Cardiac muscle cell (in vitro differentiated cells and primary cell): ENCODE data around the gene SMARCE1. TPM values are rescaled to one million over a fixed set of nuclear protein-coding genes. Genes with fewer than 3 reads are reported as not detected.

Source experiments
- DNase-seq, 2 donors: peaks; one replicate each; pipeline versions ENCODE4 v3.0.0 to v3.0.0-alpha.2; 2010 to 2017; ENCODE audit warnings: low read depth in 1 of 2, low spot score in 1 of 2
- H3K27ac ChIP-seq: fragments of 200-600 bp; sonication (generic); 2 replicates; pipeline ENCODE4 v1.5.1; 2016
- H3K27me3 ChIP-seq: fragments of 200-600 bp; sonication (generic); 2 replicates; pipeline ENCODE4 v1.6.0; 2016; ENCODE audit warnings: control low read depth
- H3K36me3 ChIP-seq: fragments of 200-600 bp; sonication (generic); 2 replicates; pipeline ENCODE4 v1.5.1; 2016; ENCODE audit warnings: control low read depth
- H3K4me1 ChIP-seq: fragments of 200-600 bp; sonication (generic); 2 replicates; pipeline ENCODE4 v1.8.1; 2017; ENCODE audit warnings: low read depth, mild to moderate bottlenecking, mixed run types
- H3K4me3 ChIP-seq: fragments of 200-600 bp; sonication (generic); 2 replicates; pipeline ENCODE4 v1.5.1; 2016; ENCODE audit warnings: mild to moderate bottlenecking
- H3K9me3 ChIP-seq: fragments of 200-600 bp; sonication (generic); 2 replicates; pipeline ENCODE4 v1.5.1; 2017; ENCODE audit warnings: low read depth, mild to moderate bottlenecking, control low read depth
- polyA plus RNA-seq: library from polyadenylated mRNA; unstranded; fragments of >200 nt; fragmentation: Nextera tagmentation; extraction: Ambion mirVana; gene quantifications from 2 replicates; pipeline ENCODE4 v1.2.1, GENCODE V29; 2016
- total RNA-seq: library from RNA; depleted of rRNA; stranded (reverse); fragments of >200 nt; gene quantifications from 2 replicates; pipeline ENCODE4 v1.2.3, GENCODE V29; 2016
- TF ChIP-seq, protein P1 (sequence below): IDR thresholded peaks from 2 replicates; pipeline ENCODE4 v1.5.1; 2012; ENCODE audit warnings: low read depth, mild to moderate bottlenecking, low read length

SMARCE1 gene
- total and polyA plus RNA-seq, 2 experiments from 2014 or later, result 192 to 195 TPM

DNA sequence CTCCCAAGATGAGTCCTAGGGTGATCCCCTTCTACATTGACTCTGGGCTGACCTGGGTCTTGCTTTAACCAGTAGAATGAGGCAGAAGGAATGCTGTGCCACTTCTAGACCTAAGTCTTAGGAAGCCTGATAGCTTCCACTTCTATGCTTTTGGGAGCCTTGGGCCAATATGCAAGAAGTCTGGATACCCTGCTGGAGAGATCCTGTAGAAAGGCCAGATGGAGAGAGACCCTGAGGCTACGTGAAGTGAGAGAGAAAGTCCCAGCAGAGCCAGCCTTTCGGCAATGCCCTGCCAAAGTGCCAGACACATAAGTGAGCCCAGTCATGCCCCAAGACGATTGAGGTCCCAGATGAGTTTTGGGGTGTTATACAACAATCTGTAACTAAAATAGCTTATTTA is 15.6 kb upstream of the SMARCE1 start:
- no peak for DNase-seq
- Histone ChIP-seq H3K36me3 (no peaks in the 10 kb centered on the region), H3K9me3 (no peaks in the 10 kb centered on the region), H3K27me3 (no peaks in the 10 kb centered on the region), H3K27ac (no peak overlapping the region), H3K4me1 (no peaks in the 10 kb centered on the region), H3K4me3 (no peak overlapping the region)
- TF ChIP-seq, protein P1, sequence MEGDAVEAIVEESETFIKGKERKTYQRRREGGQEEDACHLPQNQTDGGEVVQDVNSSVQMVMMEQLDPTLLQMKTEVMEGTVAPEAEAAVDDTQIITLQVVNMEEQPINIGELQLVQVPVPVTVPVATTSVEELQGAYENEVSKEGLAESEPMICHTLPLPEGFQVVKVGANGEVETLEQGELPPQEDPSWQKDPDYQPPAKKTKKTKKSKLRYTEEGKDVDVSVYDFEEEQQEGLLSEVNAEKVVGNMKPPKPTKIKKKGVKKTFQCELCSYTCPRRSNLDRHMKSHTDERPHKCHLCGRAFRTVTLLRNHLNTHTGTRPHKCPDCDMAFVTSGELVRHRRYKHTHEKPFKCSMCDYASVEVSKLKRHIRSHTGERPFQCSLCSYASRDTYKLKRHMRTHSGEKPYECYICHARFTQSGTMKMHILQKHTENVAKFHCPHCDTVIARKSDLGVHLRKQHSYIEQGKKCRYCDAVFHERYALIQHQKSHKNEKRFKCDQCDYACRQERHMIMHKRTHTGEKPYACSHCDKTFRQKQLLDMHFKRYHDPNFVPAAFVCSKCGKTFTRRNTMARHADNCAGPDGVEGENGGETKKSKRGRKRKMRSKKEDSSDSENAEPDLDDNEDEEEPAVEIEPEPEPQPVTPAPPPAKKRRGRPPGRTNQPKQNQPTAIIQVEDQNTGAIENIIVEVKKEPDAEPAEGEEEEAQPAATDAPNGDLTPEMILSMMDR, result no peak

GRCh38 chr17:40659911-40660310 is 12.3 kb upstream of the SMARCE1 start:
- DNase-seq, result no peak
- Histone ChIP-seq H3K36me3 (no peaks in the 10 kb centered on the region), H3K27me3 (no peaks in the 10 kb centered on the region), H3K9me3 (no peaks in the 10 kb centered on the region), H3K27ac (no peak overlapping the region), H3K4me1 (no peaks in the 10 kb centered on the region), H3K4me3 (no peak overlapping the region)
- TF ChIP-seq, protein P1, result no peak

DNA sequence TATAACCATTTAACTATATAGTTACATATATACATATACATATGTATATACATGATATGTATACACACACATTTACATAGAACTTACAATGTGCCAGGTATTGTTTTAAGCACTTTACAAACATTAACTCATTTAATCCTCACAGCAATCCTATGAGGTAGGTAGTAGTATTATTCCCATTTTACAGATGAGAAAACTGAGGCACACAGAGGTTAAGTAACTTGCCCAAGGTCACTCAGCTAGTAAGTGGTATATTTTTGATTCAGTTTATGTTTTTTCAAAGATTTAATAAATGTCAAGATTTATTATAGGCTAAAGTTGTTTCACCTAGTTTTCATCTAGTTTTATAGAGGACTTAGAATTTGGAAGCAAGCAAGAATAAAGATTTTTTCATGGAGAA is 10.8 kb upstream of the SMARCE1 start:
- DNase-seq, result no peak
- Histone ChIP-seq H3K9me3 (no peaks in the 10 kb centered on the region), H3K4me1 (no peaks in the 10 kb centered on the region), H3K4me3 (no peak overlapping the region), H3K27ac (no peak overlapping the region), H3K27me3 (no peaks in the 10 kb centered on the region), H3K36me3 (no peaks in the 10 kb centered on the region)
- TF ChIP-seq, protein P1, result no peak

GRCh38 chr17:40651939-40652338 is 4.3 kb upstream of the SMARCE1 start:
- no peak for DNase-seq
- TF ChIP-seq, protein P1, result no peak

GRCh38 chr17:40648384-40648968 is 858 bp upstream of the SMARCE1 start:
- TF ChIP-seq, protein P1, result peak; percentile 3
- DNase-seq, result no peak
- peak overlapping the region; percentile 99 for H3K27ac ChIP-seq

More at GRCh38 chr17:40651939-40652338, 4.3 kb upstream of the SMARCE1 start:
- Histone ChIP-seq H3K27ac (no peak overlapping the region), H3K4me1 (no peaks in the 10 kb centered on the region), H3K9me3 (no peaks in the 10 kb centered on the region), H3K4me3 (no peak overlapping the region), H3K36me3 (no peaks in the 10 kb centered on the region), H3K27me3 (no peaks in the 10 kb centered on the region)

More at GRCh38 chr17:40648384-40648968, 858 bp upstream of the SMARCE1 start:
- Histone ChIP-seq H3K4me3 (peak overlapping the region; percentile 95), H3K36me3 (peaks cover 8% of the 10 kb centered on the region), H3K9me3 (no peaks in the 10 kb centered on the region), H3K27me3 (no peaks in the 10 kb centered on the region), H3K4me1 (peaks cover 16% of the 10 kb centered on the region)
